H9 (cell line): ENCODE results near the gene DRD4. TPM values are rescaled to one million over a fixed set of nuclear protein-coding genes. Genes with fewer than 3 reads are reported as not detected.
A peak's percentile ranks its signal among the peaks of the same experiment; 100 is the strongest.

ENCODE experiments used
- DNase-seq: peaks from one replicate; pipeline ENCODE4 v3.0.0-alpha.2; 2017
- H2AFZ ChIP-seq: one replicate; pipeline ENCODE4 v1.6.1; 2013; ENCODE audit warnings: mild to moderate bottlenecking, low read length, control low read depth, moderate library complexity
- H2AK5ac ChIP-seq: 2 replicates; pipeline ENCODE4 v1.6.1; 2013; ENCODE audit warnings: low read length, control low read depth, mixed read lengths; ENCODE audit not compliant: insufficient read length
- H2BK120ac ChIP-seq: one replicate; pipeline ENCODE4 v1.6.1; 2013; ENCODE audit warnings: low read depth, mild to moderate bottlenecking, low read length, control low read depth, inconsistent platforms; ENCODE audit not compliant: poor library complexity, severe bottlenecking
- H2BK12ac ChIP-seq: 2 replicates; pipeline ENCODE4 v1.6.1; 2013; ENCODE audit warnings: low read length, control low read depth, mixed read lengths, low read depth; ENCODE audit not compliant: insufficient read length
- H2BK15ac ChIP-seq: 2 replicates; pipeline ENCODE4 v1.6.1; 2013; ENCODE audit warnings: low read depth, low read length, control low read depth
- H2BK20ac ChIP-seq: one replicate; pipeline ENCODE4 v1.6.1; 2013; ENCODE audit warnings: low read depth, mild to moderate bottlenecking, low read length, control low read depth, inconsistent platforms; ENCODE audit not compliant: poor library complexity, severe bottlenecking
- H2BK5ac ChIP-seq: 2 replicates; pipeline ENCODE4 v1.6.1; 2013; ENCODE audit warnings: low read length, control low read depth, mixed read lengths; ENCODE audit not compliant: insufficient read length
- H3K14ac ChIP-seq: 2 replicates; pipeline ENCODE4 v1.6.1; 2013; ENCODE audit warnings: low read length, control low read depth; ENCODE audit not compliant: insufficient read depth
- H3K18ac ChIP-seq: 2 replicates; pipeline ENCODE4 v1.6.1; 2013; ENCODE audit warnings: low read depth, mild to moderate bottlenecking, mixed read lengths, low read length, control low read depth; ENCODE audit not compliant: insufficient read length
- H3K23ac ChIP-seq: 2 replicates; pipeline ENCODE4 v1.6.1; 2013; ENCODE audit warnings: low read length, control low read depth, mixed read lengths, low read depth; ENCODE audit not compliant: insufficient read length
- H3K23me2 ChIP-seq: 2 replicates; pipeline ENCODE4 v1.6.1; 2013; ENCODE audit warnings: low read depth, mild to moderate bottlenecking, mixed read lengths, low read length, control low read depth; ENCODE audit not compliant: insufficient read length, poor library complexity, severe bottlenecking
- H3K27ac ChIP-seq: 2 replicates; pipeline ENCODE4 v1.5.1; 2013; ENCODE audit warnings: low read length, control low read depth, mixed read lengths, low read depth; ENCODE audit not compliant: insufficient read length
- H3K27me3 ChIP-seq: 2 replicates; pipeline ENCODE4 v1.6.1; 2013; ENCODE audit warnings: low read length, control low read depth, inconsistent platforms; ENCODE audit not compliant: insufficient read depth
- H3K4ac ChIP-seq: 2 replicates; pipeline ENCODE4 v1.6.1; 2013; ENCODE audit warnings: low read depth, mild to moderate bottlenecking, control low read depth, inconsistent platforms, low read length, moderate library complexity
- H3K4me1 ChIP-seq: 2 replicates; pipeline ENCODE4 v1.6.1; 2013; ENCODE audit warnings: low read length, control low read depth, inconsistent platforms; ENCODE audit not compliant: insufficient read depth
- H3K4me2 ChIP-seq: 2 replicates; pipeline ENCODE4 v1.6.1; 2013; ENCODE audit warnings: low read length, control low read depth, mixed read lengths; ENCODE audit not compliant: insufficient read length, insufficient read depth
- H3K56ac ChIP-seq: 2 replicates; pipeline ENCODE4 v1.6.1; 2013; ENCODE audit warnings: low read depth, mild to moderate bottlenecking, mixed read lengths, low read length, control low read depth; ENCODE audit not compliant: insufficient read length
- H3K79me1 ChIP-seq: 2 replicates; pipeline ENCODE4 v1.6.1; 2013; ENCODE audit warnings: low read depth, mild to moderate bottlenecking, moderate library complexity, low read length, control low read depth, inconsistent platforms; ENCODE audit not compliant: insufficient read depth, poor library complexity, severe bottlenecking
- H3K79me2 ChIP-seq: 2 replicates; pipeline ENCODE4 v1.6.1; 2013; ENCODE audit warnings: low read length, control low read depth, inconsistent platforms; ENCODE audit not compliant: insufficient read depth
- H3K9ac ChIP-seq: 2 replicates; pipeline ENCODE4 v1.6.1; 2013; ENCODE audit warnings: low read length, control low read depth, mixed read lengths; ENCODE audit not compliant: insufficient read length; ENCODE audit errors: extremely low read depth
- H3K9me3 ChIP-seq: one replicate; pipeline ENCODE4 v1.6.1; 2013; ENCODE audit warnings: low read depth, low read length, inconsistent platforms; ENCODE audit not compliant: control insufficient read depth
- H3T11ph ChIP-seq: one replicate; pipeline ENCODE4 v1.6.1; 2013; ENCODE audit warnings: mild to moderate bottlenecking, low read length, control low read depth, inconsistent platforms
- H4K20me1 ChIP-seq: one replicate; pipeline ENCODE4 v1.6.1; 2013; ENCODE audit not compliant: control insufficient read depth, insufficient read length, insufficient read depth
- H4K5ac ChIP-seq: 2 replicates; pipeline ENCODE4 v1.6.1; 2013; ENCODE audit warnings: low read depth, mild to moderate bottlenecking, mixed read lengths, low read length, control low read depth; ENCODE audit not compliant: insufficient read length
- H4K8ac ChIP-seq: replicated peaks from 2 replicates; pipeline ENCODE4 v1.6.1; 2013; ENCODE audit warnings: low read length, control low read depth, mixed read lengths, low read depth; ENCODE audit not compliant: insufficient read length
- H4K91ac ChIP-seq: 2 replicates; pipeline ENCODE4 v1.6.1; 2013; ENCODE audit warnings: low read depth, mild to moderate bottlenecking, moderate library complexity, mixed read lengths, low read length, control low read depth; ENCODE audit not compliant: insufficient read length
- H3K27ac Mint-ChIP-seq, 3 experiments: 2 replicates in 2 of 3; 3 replicates in 1 of 3; pipeline ENCODE4 v1.8.0; 2020 to 2021; ENCODE audit warnings: mixed read lengths in 3 of 3, mild to moderate bottlenecking in 1 of 3, moderate library complexity in 1 of 3
- H3K27me3 Mint-ChIP-seq: 2 replicates; pipeline ENCODE4 v1.8.0; 2021; ENCODE audit warnings: low read depth, mild to moderate bottlenecking, moderate library complexity, mixed read lengths
- H3K36me3 Mint-ChIP-seq, 3 experiments: 2 replicates in 2 of 3; 3 replicates in 1 of 3; pipeline ENCODE4 v1.8.0; 2020 to 2021; ENCODE audit warnings: low read depth in 3 of 3, mixed read lengths in 3 of 3; ENCODE audit not compliant: insufficient read depth in 1 of 3
- H3K4me1 Mint-ChIP-seq, 2 experiments: 2 replicates each; pipeline ENCODE4 v1.8.0; 2020; ENCODE audit warnings: mixed read lengths in 2 of 2
- H3K4me3 Mint-ChIP-seq, 2 experiments: 2 replicates in 1 of 2; 3 replicates in 1 of 2; pipeline ENCODE4 v1.8.0; 2020 to 2021; ENCODE audit warnings: mild to moderate bottlenecking in 2 of 2, mixed read lengths in 2 of 2, moderate library complexity in 1 of 2
- H3K9me3 Mint-ChIP-seq, 2 experiments: 2 replicates in 1 of 2; 3 replicates in 1 of 2; pipeline ENCODE4 v1.8.0; 2020; ENCODE audit warnings: mild to moderate bottlenecking in 2 of 2, mixed read lengths in 2 of 2, moderate library complexity in 1 of 2
- CTCF ChIP-seq: fragments of 200-600 bp; sonication (generic); conservative IDR thresholded peaks from 3 replicates; pipeline ENCODE4 v1.8.0; 2021; ENCODE audit warnings: antibody characterized with exemption, mild to moderate bottlenecking
- WGBS: extraction: QIAGEN DNeasy Blood & Tissue Kit; methylation state at CpG from one replicate; pipeline ENCODE4 v1.1.7; 2013; ENCODE audit warnings: missing lambda C conversion rate, low lambda C conversion rate, mixed read lengths; ENCODE audit not compliant: insufficient read length; ENCODE audit errors: extremely low coverage; 5-methylcytosine and 5-hydroxymethylcytosine counted together
- total RNA-seq: library from RNA; stranded (reverse); gene quantifications from 2 replicates; pipeline ENCODE4 v1.2.1, GENCODE V29; 2021

Gene DRD4
- total RNA-seq, 1 experiment from 2014 or later, result 6.8 TPM

- Histone ChIP-seq H2AK5ac (no peak overlapping the region), H3K9ac (no peak overlapping the region), H3K4me2 (peak overlapping the region; percentile 33), H4K91ac (no peak overlapping the region), H3K79me2 (no peaks in the 10 kb centered on the region), H4K8ac (no peak overlapping the region), H2BK12ac (no peak overlapping the region), H3K27ac (no peak overlapping the region), H3K56ac (no peak overlapping the region), H3K18ac (peak overlapping the region; percentile 52), H2BK15ac (no peak overlapping the region), H3K23ac (no peak overlapping the region), H3K4me1 (no peaks in the 10 kb centered on the region; the same call in 1 of the 2 replicates), H3K4ac (no peak overlapping the region), H3K27me3 (peaks cover 33% of the 10 kb centered on the region), H3K23me2 (peaks cover 19% of the 10 kb centered on the region), H2BK5ac (no peak overlapping the region), H3K79me1 (no peaks in the 10 kb centered on the region), H2AFZ (no peak overlapping the region), H3K9me3 (no peaks in the 10 kb centered on the region), H2BK20ac (no peak overlapping the region), H2BK120ac (no peak overlapping the region), H4K5ac (no peak overlapping the region), H4K20me1 (no peaks in the 10 kb centered on the region), H3K14ac (peak overlapping the region; percentile 50), H3T11ph (no peak overlapping the region)
- Mint-ChIP-seq H3K9me3 (no peaks in the 10 kb centered on the region; a peak in 2 of 5 replicates), H3K27me3 (peaks cover 55% of the 10 kb centered on the region), H3K36me3 (peaks cover 0 to 17% (median 0%) of the 10 kb centered on the region in 3 experiments; a peak in 3 of 7 replicates), H3K4me1 (peaks cover 18 to 28% of the 10 kb centered on the region in 2 experiments), H3K4me3 (peak overlapping the region; percentile 55 to 75), H3K27ac (peak overlapping the region; percentile 15 to 97 (median 93); a peak in 5 of 7 replicates)
- WGBS, result no CpG with 5 or more reads among the region's 28 CpGs
- DNase-seq, result peak; percentile 59
- TF ChIP-seq CTCF, result no peak
Observed at GRCh38 chr11:638631-639331, 1.7 kb downstream of the DRD4 start.
